Kidney (tissue), 14 donors: Measurements from ENCODE around the gene NFATC4. TPM values are rescaled to one million over a fixed set of nuclear protein-coding genes. Genes with fewer than 3 reads are reported as not detected.

Experiments
- DNase-seq, 5 donors: peaks; one replicate each; pipeline ENCODE4 v3.0.0-alpha.2; 2013 to 2020
- FAIRE-seq: peaks from 2 replicates; lab custom pipeline; 2012; peaks lifted over from hg19 to GRCh38; lab: Jason Lieb, UNC
- H3K27ac ChIP-seq, 2 donors: one replicate each; pipeline ENCODE4 v1.7.0; 2013; ENCODE audit warnings: low read depth in 2 of 2, low read length in 2 of 2, inconsistent platforms in 1 of 2
- H3K27me3 ChIP-seq: one replicate; pipeline ENCODE4 v1.7.1; 2013; ENCODE audit warnings: low read length, inconsistent platforms; ENCODE audit not compliant: control insufficient read depth, insufficient read depth
- H3K36me3 ChIP-seq, 3 donors: one replicate each; pipeline versions ENCODE4 v1.7.0 to v1.7.1; 2013; ENCODE audit warnings: low read length in 3 of 3, control low read depth in 1 of 3, inconsistent platforms in 1 of 3; ENCODE audit not compliant: insufficient read depth in 3 of 3, control insufficient read depth in 2 of 3
- H3K4me1 ChIP-seq, 3 donors: one replicate each; pipeline versions ENCODE4 v1.7.0 to v1.7.1; 2013; ENCODE audit warnings: low read length in 3 of 3, inconsistent platforms in 1 of 3, low read depth in 1 of 3; ENCODE audit not compliant: control insufficient read depth in 2 of 3, insufficient read depth in 2 of 3
- H3K4me3 ChIP-seq, 3 donors: one replicate each; pipeline versions ENCODE4 v1.7.0 to v1.8.1; 2013; ENCODE audit warnings: low read length in 3 of 3, control low read depth in 1 of 3, inconsistent platforms in 1 of 3
- H3K9ac ChIP-seq, 3 donors: one replicate each; pipeline versions ENCODE4 v1.7.0 to v1.7.1; 2013; ENCODE audit warnings: low read length in 3 of 3, control low read depth in 1 of 3, inconsistent platforms in 1 of 3
- H3K9me3 ChIP-seq, 3 donors: one replicate each; pipeline versions ENCODE4 v1.7.0 to v1.7.1; 2013; ENCODE audit warnings: low read length in 3 of 3, control low read depth in 1 of 3, inconsistent platforms in 1 of 3; ENCODE audit not compliant: control insufficient read depth in 2 of 3, insufficient read depth in 1 of 3
- CTCF ChIP-seq: IDR thresholded peaks from 3 replicates; pipeline ENCODE4 v1.5.1; 2012; ENCODE audit warnings: mild to moderate bottlenecking, moderate library complexity, borderline replicate concordance; ENCODE audit not compliant: insufficient read depth; ENCODE audit errors: extremely low read depth
- intact Hi-C: fragments of 100-400 bp; cut with DNase I; formaldehyde crosslinking; loops from one replicate; pipeline ENCODE4 v1.11.1; 2022
- polyA plus RNA-seq: library from polyadenylated mRNA; stranded (reverse); fragments of 350-450 nt; fragmentation: Illumina TruSeq; extraction: RNeasy Lipid Tissue Mini Kit (QIAGEN cat#74804); gene quantifications from one replicate; pipeline ENCODE4 v1.2.3, GENCODE V29; 2014; ENCODE audit warnings: low read depth, low replicate concordance; ENCODE audit not compliant: insufficient read depth
- total RNA-seq: library from RNA; stranded (reverse); fragmentation: NEBNext Ultra II Directional; extraction: Animal tissue kit (Norgen Biotek cat#: 25700); gene quantifications from one replicate; pipeline ENCODE4 v1.2.1, GENCODE V29; 2021
- donor health status: control.
- donor health status: control.
- donor health status: control.
- donor health status: control.
- donor health status: control.
- donor health status: DM: yes; HTN: yes; CAD: no.
- donor health status: Normal renal cell carcinoma (clear cell type).

Gene NFATC4
- total and polyA plus RNA-seq, 2 donors from 2014 or later = 38.9 to 45.3 TPM

GRCh38 chr14:24329736-24330135, 38.2 kb upstream of the NFATC4 start:
- Histone ChIP-seq H3K4me3 (no peak overlapping the region), H3K27ac (no peak overlapping the region), H3K36me3 (no peaks in the 10 kb centered on the region), H3K4me1 (peaks cover 0 to 11% (median 10%) of the 10 kb centered on the region in 3 donors), H3K27me3 (peaks cover 14% of the 10 kb centered on the region), H3K9me3 (no peaks in the 10 kb centered on the region), H3K9ac (no peak overlapping the region)
- no peak for TF ChIP-seq CTCF
- FAIRE-seq (no peak), DNase-seq (peak in 1 of 5 donors; percentile 82)
- intact Hi-C loops = no loop called here

- intact Hi-C loops = no loop called here
- H3K27ac ChIP-seq = no peak overlapping the region
- peaks cover 14% of the 10 kb centered on the region for H3K27me3 ChIP-seq
- H3K9me3 ChIP-seq = no peaks in the 10 kb centered on the region
- no peak for TF ChIP-seq CTCF
- H3K4me3 ChIP-seq = no peak overlapping the region
- DNase-seq = no peak
- peaks cover 0 to 11% (median 10%) of the 10 kb centered on the region in 3 donors for H3K4me1 ChIP-seq
- FAIRE-seq = no peak
- no peaks in the 10 kb centered on the region for H3K36me3 ChIP-seq
- H3K9ac ChIP-seq = no peak overlapping the region
Observed at GRCh38 chr14:24330973-24331674, 36.9 kb upstream of the NFATC4 start.

- DNase-seq (peak in 2 of 5 donors; percentile 25 to 77), FAIRE-seq (no peak)
- Histone ChIP-seq H3K36me3 (no peaks in the 10 kb centered on the region), H3K4me1 (peaks cover 0 to 11% (median 10%) of the 10 kb centered on the region in 3 donors), H3K27ac (no peak overlapping the region), H3K4me3 (peak overlapping the region in 1 of 3 donors; percentile 56), H3K27me3 (peaks cover 14% of the 10 kb centered on the region), H3K9ac (no peak overlapping the region), H3K9me3 (no peaks in the 10 kb centered on the region)
- no peak for TF ChIP-seq CTCF
- intact Hi-C loops = no loop called here
Observed at GRCh38 chr14:24331731-24332267, 36.2 kb upstream of the NFATC4 start.
